H1 (cell line): ENCODE results near the gene OR4K14. TPM values are rescaled to one million over a fixed set of nuclear protein-coding genes. Genes with fewer than 3 reads are reported as not detected.

Source experiments
- CBX5 ChIP-seq: fragments of 300-800, 300-1000 bp; sonication (generic); IDR thresholded peaks from 2 replicates; pipeline ENCODE4 v1.7.1; 2016; ENCODE audit warnings: antibody characterized with exemption, low read length, low read depth
- HDAC6 ChIP-seq: IDR thresholded peaks from one replicate; pipeline ENCODE4 v1.7.1; 2012; ENCODE audit warnings: low read depth, mild to moderate bottlenecking, inconsistent platforms, low read length, moderate library complexity
- KDM1A ChIP-seq: fragments of 200-600, 300-600 bp; sonication (generic); IDR thresholded peaks from 2 replicates; pipeline ENCODE4 v1.7.1; 2016; ENCODE audit warnings: mild to moderate bottlenecking, low read length, borderline replicate concordance
- POLR2AphosphoS5 ChIP-seq: IDR thresholded peaks from 2 replicates; pipeline ENCODE4 v1.6.1; 2011; ENCODE audit warnings: low read depth, low read length
- POU5F1 ChIP-seq: IDR thresholded peaks from 2 replicates; pipeline ENCODE4 v1.6.1; 2011; ENCODE audit warnings: low read depth, mild to moderate bottlenecking, low read length, moderate library complexity
- RAD21 ChIP-seq, 2 experiments: IDR thresholded peaks in 1 of 2; conservative IDR thresholded peaks in 1 of 2; 2 replicates each; pipeline ENCODE4 v1.6.1; 2011; ENCODE audit warnings: low read depth in 2 of 2, low read length in 2 of 2, improper control_type of control experiment in 1 of 2, inconsistent platforms in 1 of 2, mild to moderate bottlenecking in 1 of 2, moderate library complexity in 1 of 2
- SRF ChIP-seq: IDR thresholded peaks from 2 replicates; pipeline ENCODE4 v1.6.1; 2011; ENCODE audit warnings: mild to moderate bottlenecking, low read depth, low read length, moderate library complexity
- polyA plus RNA-seq, 7 experiments: library from polyadenylated mRNA; depleted of rRNA in 3 of 7; stranded (reverse) in 5 of 7; unstranded in 2 of 7; fragments of >200 nt in 5 of 7; fragments of 200-250 nt in 2 of 7; gene quantifications; 1 replicate in 5 of 7; 2 replicates in 1 of 7; 4 replicates in 1 of 7; pipeline versions ENCODE4 v1.2.1 to v1.2.3, GENCODE V29; 2011 to 2013; ENCODE audit warnings: missing spikeins in 2 of 7, mixed read lengths in 2 of 7
- total RNA-seq: library from RNA; stranded (reverse); fragmentation: NEBNext Ultra II Directional; extraction: Animal tissue kit (Norgen Biotek cat#: 25700); gene quantifications from 2 replicates; pipeline ENCODE4 v1.2.1, GENCODE V29; 2021

The OR4K14 gene
- total and polyA plus RNA-seq, 2 of the 8 experiments (the other 6 are each of a cell fraction or from before 2014, with no cell fraction given) = not detected

DNA sequence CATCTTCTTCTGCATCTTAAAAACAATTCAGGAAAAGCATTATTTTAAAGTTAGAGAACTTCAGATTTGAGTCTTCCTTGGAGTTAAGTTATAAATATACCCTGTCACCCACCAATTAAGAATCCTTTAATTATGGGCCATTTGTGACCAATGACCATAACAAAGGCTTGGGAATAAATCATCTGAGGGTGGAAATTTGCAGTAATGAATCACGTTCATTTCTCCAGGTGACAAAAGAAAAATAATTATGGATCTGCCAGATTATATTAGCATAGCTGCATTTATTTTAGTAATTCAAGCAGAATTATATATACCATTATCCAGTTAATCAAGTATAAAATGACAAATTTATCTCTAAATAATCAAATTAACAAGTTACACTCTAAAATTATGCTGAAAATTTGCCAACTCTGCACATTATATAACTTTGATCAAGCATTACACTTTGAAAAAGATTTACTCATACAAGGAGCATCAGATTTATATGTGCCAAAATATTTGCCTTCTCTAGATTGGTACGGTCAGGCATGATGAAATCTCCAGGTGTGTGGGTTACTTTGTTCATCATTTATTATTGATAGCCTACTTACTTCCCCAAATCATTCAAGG lies at the start of gene OR4K14 (continued):
- no peak for TF ChIP-seq KDM1A
- TF ChIP-seq POU5F1 = no peak
- no peak for TF ChIP-seq POLR2AphosphoS5
- TF ChIP-seq CBX5 = no peak
- no peak for TF ChIP-seq RAD21 (IDR thresholded peaks at IDR 0.05 in 1 of 2, conservative IDR thresholded peaks at IDR 0.05 in 1 of 2; ENCODE audit: low read depth in 2 of 2, low read length in 2 of 2)
- TF ChIP-seq HDAC6 = no peak
- no peak for TF ChIP-seq SRF
